HEK293 (cell line): ENCODE measurements around the gene IL5.

ENCODE experiments used
- CTCF ChIA-PET: fragments of 350-600 bp; formaldehyde crosslinking; extraction: SDS; loops from one replicate; lab custom pipeline; 2021; ENCODE audit warnings: antibody characterized with exemption; lab: Yijun Ruan, JAX
- POLR2A ChIA-PET: fragments of 300-600 bp; formaldehyde crosslinking; extraction: SDS; loops from one replicate; lab custom pipeline; 2020; ENCODE audit warnings: antibody characterized with exemption, inconsistent platforms; lab: Yijun Ruan, JAX
- H3K27ac ChIP-seq: fragments of 200-500 bp; sonication (Bioruptor generic); 2 replicates; pipeline ENCODE4 v1.5.1; 2014; ENCODE audit warnings: low read depth, low read length, control low read depth, inconsistent platforms; ENCODE audit errors: extremely low read depth
- H3K36me3 ChIP-seq, 2 experiments: fragments of 200-500 bp in 1 of 2; sonication (Bioruptor generic) in 1 of 2; 1 replicate in 1 of 2; 2 replicates in 1 of 2; pipeline ENCODE4 v1.5.1; 2014 to 2017; ENCODE audit warnings: inconsistent platforms in 2 of 2, low read length in 2 of 2; ENCODE audit not compliant: control insufficient read depth in 2 of 2, insufficient read depth in 1 of 2
- H3K4me1 ChIP-seq: fragments of 200-500 bp; sonication (Bioruptor generic); 2 replicates; pipeline ENCODE4 v1.5.1; 2014; ENCODE audit warnings: mild to moderate bottlenecking, low read length, inconsistent platforms; ENCODE audit not compliant: control insufficient read depth, insufficient read depth
- H3K4me3 ChIP-seq: 2 replicates; pipeline ENCODE4 v1.5.1; 2011; ENCODE audit warnings: low read depth, mild to moderate bottlenecking, control low read depth, low read length, moderate library complexity
- H3K9me3 ChIP-seq: fragments of 200-500 bp; sonication (Bioruptor generic); 2 replicates; pipeline ENCODE4 v1.5.1; 2014; ENCODE audit warnings: low read depth, low read length, inconsistent platforms; ENCODE audit not compliant: control insufficient read depth, insufficient read depth
- BCL11A ChIP-seq: fragments of 450-650 bp; formaldehyde crosslinking; IDR thresholded peaks from 2 replicates; pipeline ENCODE4 v1.5.1; 2016; ENCODE audit warnings: low read depth, missing biosample characterization, missing genetic modification characterization
- RBAK ChIP-seq: fragments of 450-650 bp; formaldehyde crosslinking; IDR thresholded peaks from 2 replicates; pipeline ENCODE4 v1.5.1; 2016; ENCODE audit warnings: missing biosample characterization, missing genetic modification characterization
- SCRT2 ChIP-seq: fragments of 450-650 bp; formaldehyde crosslinking; IDR thresholded peaks from 2 replicates; pipeline ENCODE4 v1.5.1; 2016; ENCODE audit warnings: missing biosample characterization, missing genetic modification characterization
- SETDB1 ChIP-seq: IDR thresholded peaks from one replicate; pipeline ENCODE4 v1.6.1; 2017; ENCODE audit warnings: mild to moderate bottlenecking, low read length, moderate library complexity, mixed read lengths; ENCODE audit not compliant: insufficient read length
- ZBTB7A ChIP-seq: fragments of 450-650 bp; formaldehyde crosslinking; IDR thresholded peaks from 2 replicates; pipeline ENCODE4 v1.5.1; 2016; ENCODE audit warnings: low read depth, missing biosample characterization, missing genetic modification characterization
- ZFHX2 ChIP-seq: fragments of 450-650 bp; formaldehyde crosslinking; conservative IDR thresholded peaks from 2 replicates; pipeline ENCODE4 v1.5.1; 2016; ENCODE audit warnings: missing biosample characterization, missing genetic modification characterization
- ZFP3 ChIP-seq: fragments of 450-650 bp; formaldehyde crosslinking; IDR thresholded peaks from 2 replicates; pipeline ENCODE4 v1.5.1; 2016; ENCODE audit warnings: low read depth, missing biosample characterization, missing genetic modification characterization
- ZFP37 ChIP-seq: fragments of 450-650 bp; formaldehyde crosslinking; IDR thresholded peaks from 2 replicates; pipeline ENCODE4 v1.5.1; 2016; ENCODE audit warnings: missing biosample characterization, missing genetic modification characterization
- ZIC2 ChIP-seq: fragments of 450-650 bp; formaldehyde crosslinking; IDR thresholded peaks from 2 replicates; pipeline ENCODE4 v1.5.1; 2016; ENCODE audit warnings: missing biosample characterization, missing genetic modification characterization
- ZNF121 ChIP-seq: fragments of 450-650 bp; formaldehyde crosslinking; IDR thresholded peaks from 2 replicates; pipeline ENCODE4 v1.5.1; 2016; ENCODE audit warnings: missing biosample characterization, missing genetic modification characterization
- ZNF174 ChIP-seq: fragments of 450-650 bp; formaldehyde crosslinking; IDR thresholded peaks from 2 replicates; pipeline ENCODE4 v1.5.0; 2017; ENCODE audit warnings: missing biosample characterization, mild to moderate bottlenecking, missing genetic modification characterization
- ZNF311 ChIP-seq: fragments of 450-650 bp; formaldehyde crosslinking; IDR thresholded peaks from 2 replicates; pipeline ENCODE4 v1.5.1; 2017; ENCODE audit warnings: missing biosample characterization, missing genetic modification characterization, borderline replicate concordance
- ZNF350 ChIP-seq: fragments of 450-650 bp; formaldehyde crosslinking; IDR thresholded peaks from 2 replicates; pipeline ENCODE4 v1.5.0; 2017; ENCODE audit warnings: missing biosample characterization, mild to moderate bottlenecking, missing genetic modification characterization
- ZNF366 ChIP-seq: fragments of 450-650 bp; formaldehyde crosslinking; conservative IDR thresholded peaks from 2 replicates; pipeline ENCODE4 v1.5.1; 2016; ENCODE audit warnings: missing biosample characterization, missing genetic modification characterization
- ZNF416 ChIP-seq: fragments of 450-650 bp; formaldehyde crosslinking; IDR thresholded peaks from 2 replicates; pipeline ENCODE4 v1.5.1; 2016; ENCODE audit warnings: missing biosample characterization, missing genetic modification characterization
- ZNF473 ChIP-seq: fragments of 450-650 bp; formaldehyde crosslinking; IDR thresholded peaks from 2 replicates; pipeline ENCODE4 v1.5.1; 2017; ENCODE audit warnings: missing biosample characterization, missing genetic modification characterization
- ZNF548 ChIP-seq: fragments of 450-650 bp; formaldehyde crosslinking; IDR thresholded peaks from 2 replicates; pipeline ENCODE4 v1.5.1; 2016; ENCODE audit warnings: missing biosample characterization, missing genetic modification characterization
- ZNF558 ChIP-seq: fragments of 450-650 bp; formaldehyde crosslinking; IDR thresholded peaks from 2 replicates; pipeline ENCODE4 v1.5.1; 2016; ENCODE audit warnings: missing biosample characterization, missing genetic modification characterization
- ZNF596 ChIP-seq: fragments of 450-650 bp; IDR thresholded peaks from 2 replicates; pipeline ENCODE4 v1.5.0; 2018; ENCODE audit warnings: missing biosample characterization, mild to moderate bottlenecking, missing genetic modification characterization, moderate library complexity
- ZNF747 ChIP-seq: fragments of 450-650 bp; formaldehyde crosslinking; IDR thresholded peaks from 2 replicates; pipeline ENCODE4 v1.5.1; 2016; ENCODE audit warnings: missing biosample characterization, missing genetic modification characterization
- TF ChIP-seq, protein P1 (sequence below): fragments of 450-650 bp; formaldehyde crosslinking; optimal IDR thresholded peaks from 2 replicates; pipeline ENCODE3; 2016; ENCODE audit warnings: missing biosample characterization, mild to moderate bottlenecking, missing genetic modification characterization
- TF ChIP-seq, protein P2 (sequence below): fragments of 450-650 bp; formaldehyde crosslinking; IDR thresholded peaks from 2 replicates; pipeline ENCODE4 v1.5.1; 2016; ENCODE audit warnings: missing biosample characterization, missing genetic modification characterization
- TF ChIP-seq, protein P3 (sequence below): fragments of 450-650 bp; formaldehyde crosslinking; IDR thresholded peaks from 2 replicates; pipeline ENCODE4 v1.5.1; 2016; ENCODE audit warnings: missing biosample characterization, missing genetic modification characterization
- TF ChIP-seq, protein P4 (sequence below): fragments of 450-650 bp; formaldehyde crosslinking; IDR thresholded peaks from 2 replicates; pipeline ENCODE4 v1.5.1; 2016; ENCODE audit warnings: missing biosample characterization, missing genetic modification characterization, borderline replicate concordance

IL5 gene

DNA sequence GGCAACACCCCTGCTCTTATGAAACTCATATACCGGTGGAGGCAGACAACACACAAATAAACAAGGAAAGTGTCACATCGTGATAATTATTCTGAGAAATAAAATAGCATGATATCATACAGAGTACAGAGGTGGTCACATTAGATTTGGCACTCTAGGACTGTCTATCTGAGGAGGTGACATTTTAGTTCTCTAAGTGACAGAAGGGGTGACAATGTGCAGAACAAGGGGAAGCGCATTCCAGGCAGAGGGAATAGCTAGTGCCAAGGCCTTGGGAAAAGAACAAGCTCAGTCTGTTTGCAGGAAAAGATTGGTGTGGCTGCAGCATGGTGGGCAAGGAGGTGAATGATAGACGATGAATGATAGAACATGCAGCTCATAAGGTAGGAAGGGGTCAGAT is 40.1 kb downstream of the IL5 start (continued):
- no peak for TF ChIP-seq ZNF548 (tag by site-specific recombination)
- TF ChIP-seq ZNF311 (tag by site-specific recombination) = no peak
- TF ChIP-seq, protein P1, sequence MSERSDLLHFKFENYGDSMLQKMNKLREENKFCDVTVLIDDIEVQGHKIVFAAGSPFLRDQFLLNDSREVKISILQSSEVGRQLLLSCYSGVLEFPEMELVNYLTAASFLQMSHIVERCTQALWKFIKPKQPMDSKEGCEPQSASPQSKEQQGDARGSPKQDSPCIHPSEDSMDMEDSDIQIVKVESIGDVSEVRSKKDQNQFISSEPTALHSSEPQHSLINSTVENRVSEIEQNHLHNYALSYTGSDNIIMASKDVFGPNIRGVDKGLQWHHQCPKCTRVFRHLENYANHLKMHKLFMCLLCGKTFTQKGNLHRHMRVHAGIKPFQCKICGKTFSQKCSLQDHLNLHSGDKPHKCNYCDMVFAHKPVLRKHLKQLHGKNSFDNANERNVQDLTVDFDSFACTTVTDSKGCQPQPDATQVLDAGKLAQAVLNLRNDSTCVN = no peak
- no peak for TF ChIP-seq ZNF366 (tag by site-specific recombination)
- TF ChIP-seq, all 188 proteins: peak for 0

DNA sequence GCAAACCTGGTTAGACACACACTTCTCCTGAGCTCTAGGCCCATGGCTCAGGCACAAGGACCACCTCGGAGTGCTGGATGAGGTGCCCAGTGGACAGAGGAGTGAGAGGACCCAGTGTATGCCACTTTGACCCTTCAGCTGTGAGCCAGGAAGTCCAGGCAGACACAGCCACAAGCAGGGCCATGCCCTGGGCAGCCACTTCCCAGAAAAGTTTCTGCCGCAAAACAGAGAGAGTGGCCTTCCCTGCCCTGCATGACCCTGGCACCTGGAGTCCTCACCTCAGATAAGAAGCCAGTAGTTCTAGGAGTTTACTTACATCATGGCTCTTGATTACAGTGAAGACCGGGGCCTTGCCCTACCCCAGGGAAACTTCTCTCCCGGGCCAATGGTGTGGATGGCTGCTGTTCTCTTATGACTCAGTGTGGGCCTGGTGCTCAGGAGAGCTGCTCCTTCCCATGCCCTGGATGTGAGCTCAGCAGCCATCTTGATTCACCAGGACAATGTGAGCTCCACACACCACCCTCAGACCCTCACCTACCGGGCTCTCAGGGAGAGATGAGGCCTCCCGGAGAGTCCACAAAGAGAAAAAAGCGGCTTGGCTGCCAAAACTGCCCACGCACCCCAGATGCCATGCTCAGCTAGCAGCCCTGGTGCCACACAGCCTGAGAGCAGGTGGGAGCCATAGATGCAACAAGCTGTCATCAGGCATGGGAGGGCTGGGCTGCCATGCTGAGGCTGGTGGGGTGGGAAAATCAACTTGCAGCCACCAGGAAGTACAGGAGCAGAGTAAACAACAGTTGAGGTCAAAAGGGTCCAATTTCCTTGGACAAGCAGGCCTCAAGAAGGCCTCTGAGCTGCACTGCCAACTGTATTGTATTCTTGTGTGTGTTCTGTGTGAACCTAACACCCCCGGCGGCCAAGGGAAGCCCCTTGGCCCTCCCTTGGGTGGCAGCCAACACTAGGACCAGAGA is 41.1 kb downstream of the IL5 start:
- Histone ChIP-seq H3K27ac (no peak overlapping the region), H3K36me3 (no peaks in the 10 kb centered on the region), H3K4me1 (no peaks in the 10 kb centered on the region), H3K4me3 (no peak overlapping the region), H3K9me3 (no peaks in the 10 kb centered on the region)
- no peak for TF ChIP-seq ZNF350 (tag by site-specific recombination)
- TF ChIP-seq ZBTB7A (tag by site-specific recombination) = no peak
- no peak for TF ChIP-seq ZFP37 (tag by site-specific recombination)
- TF ChIP-seq SCRT2 (tag by site-specific recombination) = 0 out of 2 replicates have a peak, but pooled peaks have one; percentile 8
- no peak for TF ChIP-seq ZFP3 (tag by site-specific recombination)
- no peak for TF ChIP-seq ZNF596 (tag by site-specific recombination)
- peak; percentile 63 for TF ChIP-seq ZIC2 (tag by site-specific recombination)
- TF ChIP-seq ZNF416 (tag by site-specific recombination) = no peak
- TF ChIP-seq ZNF558 = no peak
- TF ChIP-seq ZFHX2 (tag by site-specific recombination) = no peak
- POLR2A ChIA-PET = no interaction called here
- CTCF ChIA-PET = interaction anchor here (0.5 to 7.7 kb wide), 20 partner anchors 32 to 460 kb away, joined by 3 to 140 read pairs (median 5); partner anchors contain the start of gene SLC22A4

DNA sequence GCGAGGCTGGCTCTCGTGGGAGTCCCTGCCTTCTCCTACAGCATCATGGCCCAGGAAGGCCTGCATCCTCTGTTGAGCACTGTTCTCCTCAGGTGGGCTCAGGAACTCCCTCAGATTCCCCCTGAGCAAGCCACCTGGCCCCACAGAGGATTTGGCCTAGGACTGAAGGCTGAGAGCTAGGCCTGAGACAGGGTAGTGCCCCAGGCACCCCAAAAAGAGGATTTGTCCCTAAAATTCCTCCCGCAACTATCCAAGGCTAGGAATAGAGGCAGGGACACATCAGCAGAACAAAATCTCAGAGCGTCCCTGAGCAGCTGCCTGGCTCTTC is 41.7 kb downstream of the IL5 start:
- Histone ChIP-seq H3K4me1 (no peaks in the 10 kb centered on the region), H3K27ac (no peak overlapping the region), H3K4me3 (no peak overlapping the region), H3K9me3 (no peaks in the 10 kb centered on the region), H3K36me3 (no peaks in the 10 kb centered on the region)
- TF ChIP-seq BCL11A (tag by site-specific recombination) (no peak), ZNF747 (tag by site-specific recombination) (no peak), RBAK (tag by site-specific recombination) (no peak), ZNF174 (tag by site-specific recombination) (no peak), ZNF121 (tag by site-specific recombination) (no peak), ZNF473 (no peak), ZNF558 (no peak), SETDB1 (no peak)
- TF ChIP-seq, protein P2, sequence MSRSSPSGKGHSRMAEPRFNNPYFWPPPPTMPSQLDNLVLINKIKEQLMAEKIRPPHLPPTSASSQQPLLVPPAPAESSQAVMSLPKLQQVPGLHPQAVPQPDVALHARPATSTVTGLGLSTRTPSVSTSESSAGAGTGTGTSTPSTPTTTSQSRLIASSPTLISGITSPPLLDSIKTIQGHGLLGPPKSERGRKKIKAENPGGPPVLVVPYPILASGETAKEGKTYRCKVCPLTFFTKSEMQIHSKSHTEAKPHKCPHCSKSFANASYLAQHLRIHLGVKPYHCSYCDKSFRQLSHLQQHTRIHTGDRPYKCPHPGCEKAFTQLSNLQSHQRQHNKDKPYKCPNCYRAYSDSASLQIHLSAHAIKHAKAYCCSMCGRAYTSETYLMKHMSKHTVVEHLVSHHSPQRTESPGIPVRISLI = no peak
- TF ChIP-seq, protein P3, sequence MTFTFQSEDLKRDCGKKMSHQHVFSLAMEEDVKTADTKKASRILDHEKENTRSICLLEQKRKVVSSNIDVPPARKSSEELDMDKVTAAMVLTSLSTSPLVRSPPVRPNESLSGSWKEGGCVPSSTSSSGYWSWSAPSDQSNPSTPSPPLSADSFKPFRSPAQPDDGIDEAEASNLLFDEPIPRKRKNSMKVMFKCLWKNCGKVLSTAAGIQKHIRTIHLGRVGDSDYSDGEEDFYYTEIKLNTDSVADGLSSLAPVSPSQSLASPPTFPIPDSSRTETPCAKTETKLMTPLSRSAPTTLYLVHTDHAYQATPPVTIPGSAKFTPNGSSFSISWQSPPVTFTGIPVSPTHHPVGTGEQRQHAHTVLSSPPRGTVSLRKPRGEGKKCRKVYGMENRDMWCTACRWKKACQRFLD (tag by site-specific recombination) = no peak
- TF ChIP-seq, protein P4, sequence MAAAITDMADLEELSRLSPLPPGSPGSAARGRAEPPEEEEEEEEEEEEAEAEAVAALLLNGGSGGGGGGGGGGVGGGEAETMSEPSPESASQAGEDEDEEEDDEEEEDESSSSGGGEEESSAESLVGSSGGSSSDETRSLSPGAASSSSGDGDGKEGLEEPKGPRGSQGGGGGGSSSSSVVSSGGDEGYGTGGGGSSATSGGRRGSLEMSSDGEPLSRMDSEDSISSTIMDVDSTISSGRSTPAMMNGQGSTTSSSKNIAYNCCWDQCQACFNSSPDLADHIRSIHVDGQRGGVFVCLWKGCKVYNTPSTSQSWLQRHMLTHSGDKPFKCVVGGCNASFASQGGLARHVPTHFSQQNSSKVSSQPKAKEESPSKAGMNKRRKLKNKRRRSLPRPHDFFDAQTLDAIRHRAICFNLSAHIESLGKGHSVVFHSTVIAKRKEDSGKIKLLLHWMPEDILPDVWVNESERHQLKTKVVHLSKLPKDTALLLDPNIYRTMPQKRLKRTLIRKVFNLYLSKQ (tag by site-specific recombination) = no peak
- POLR2A ChIA-PET = interaction anchor here (1.0 to 1.5 kb wide), 2 partner anchors 11 to 115 kb away, joined by 3 to 11 read pairs; partner anchors contain the start of gene IRF1
- CTCF ChIA-PET = interaction anchor here (0.5 to 7.7 kb wide), 23 partner anchors 8 to 436 kb away, joined by 3 to 140 read pairs (median 5); partner anchors contain the start of gene SLC22A4
